ENCODE measurements around the gene ZFP1.

- TF ChIP-seq SUZ12 (IDR thresholded peaks at IDR 0.05; ENCODE audit: extremely low read depth, insufficient read depth, insufficient read length) (no peak), ZNF274 (IDR thresholded peaks at IDR 0.05; ENCODE audit: low read depth, low read length) (no peak)
Observed at GRCh38 chr16:75138636-75139035, 9.7 kb upstream of the ZFP1 start.

All from NT2/D1 (cell line).